ENCODE results near the gene SYTL4.

SYTL4 gene

GRCh38 chrX:100695302-100695701, 36.6 kb downstream of the SYTL4 start:
- no peak for DNase-seq (ENCODE audit: low read depth in 2 of 2)

GRCh38 chrX:100687546-100687945, 44.4 kb downstream of the SYTL4 start:
- DNase-seq (ENCODE audit: low read depth in 2 of 2), result no peak

- no peak for DNase-seq (ENCODE audit: low read depth in 2 of 2)
These were observed 44.8 kb downstream of the SYTL4 start for GRCh38 chrX:100687128-100687527.

GRCh38 chrX:100685997-100686305, 46.0 kb downstream of the SYTL4 start:
- no peak for DNase-seq (ENCODE audit: low read depth in 2 of 2)

- DNase-seq (ENCODE audit: low read depth in 2 of 2), result peak; percentile 7 to 35
These were observed 46.5 kb downstream of the SYTL4 start for GRCh38 chrX:100685284-100685996.

- no peak for DNase-seq (ENCODE audit: low read depth in 2 of 2)
These were observed 49.0 kb downstream of the SYTL4 start for GRCh38 chrX:100682939-100683338.

- no peak for DNase-seq (ENCODE audit: low read depth in 2 of 2)
These were observed 50.3 kb downstream of the SYTL4 start for GRCh38 chrX:100681599-100681998.

- DNase-seq (ENCODE audit: low read depth in 2 of 2), result no peak
These were observed 51.2 kb downstream of the SYTL4 start for GRCh38 chrX:100680756-100681155.

GRCh38 chrX:100677611-100678181, 54.2 kb downstream of the SYTL4 start:
- no peak for DNase-seq (ENCODE audit: low read depth in 2 of 2)

GRCh38 chrX:100674705-100675104, 57.2 kb downstream of the SYTL4 start:
- no peak for DNase-seq (ENCODE audit: low read depth in 2 of 2)

- DNase-seq (ENCODE audit: low read depth in 2 of 2), result no peak
These were observed 58.4 kb downstream of the SYTL4 start for GRCh38 chrX:100673397-100673953.

GRCh38 chrX:100672966-100673365, 59.0 kb downstream of the SYTL4 start:
- no peak for DNase-seq (ENCODE audit: low read depth in 2 of 2)

GRCh38 chrX:100663642-100664041, 68.3 kb downstream of the SYTL4 start:
- no peak for DNase-seq (ENCODE audit: low read depth in 2 of 2)

- no peak for DNase-seq (ENCODE audit: low read depth in 2 of 2)
These were observed 69.1 kb downstream of the SYTL4 start for GRCh38 chrX:100662796-100663195.

- no peak for DNase-seq (ENCODE audit: low read depth in 2 of 2)
These were observed 69.8 kb downstream of the SYTL4 start for GRCh38 chrX:100662170-100662569.

GRCh38 chrX:100659431-100660137, 72.3 kb downstream of the SYTL4 start:
- DNase-seq (ENCODE audit: low read depth in 2 of 2), result no peak

GRCh38 chrX:100658941-100659381, 73.0 kb downstream of the SYTL4 start:
- no peak for DNase-seq (ENCODE audit: low read depth in 2 of 2)

- no peak for DNase-seq (ENCODE audit: low read depth in 2 of 2)
These were observed 77.7 kb downstream of the SYTL4 start for GRCh38 chrX:100654261-100654660.

- DNase-seq (ENCODE audit: low read depth in 2 of 2), result no peak
These were observed 79.7 kb downstream of the SYTL4 start for GRCh38 chrX:100652266-100652665.

GRCh38 chrX:100650841-100651240, 81.1 kb downstream of the SYTL4 start:
- DNase-seq (ENCODE audit: low read depth in 2 of 2), result no peak

GRCh38 chrX:100649550-100650356, 82.2 kb downstream of the SYTL4 start:
- no peak for DNase-seq (ENCODE audit: low read depth in 2 of 2)

All from stimulated activated CD4-positive, alpha-beta T cell treated with anti-CD3 and anti-CD28 coated beads, Interleukin-1b, Interleukin-23, amount 100 ng/mL, for 1 hour (primary cell).